PFSK-1 (cell line): Measurements from ENCODE around the gene CACNG4.

ENCODE experiments used
- POLR2AphosphoS5 ChIP-seq: IDR thresholded peaks from 2 replicates; pipeline ENCODE4 v1.6.1; 2012; ENCODE audit warnings: low read depth, mild to moderate bottlenecking, control low read depth, low read length, moderate library complexity
- SIN3A ChIP-seq: IDR thresholded peaks from 2 replicates; pipeline ENCODE4 v1.6.1; 2012; ENCODE audit warnings: mild to moderate bottlenecking, low read length, moderate library complexity, borderline replicate concordance; ENCODE audit not compliant: insufficient read depth
- TAF1 ChIP-seq: IDR thresholded peaks from 2 replicates; pipeline ENCODE4 v1.6.1; 2012; ENCODE audit warnings: low read length, control low read depth, borderline replicate concordance; ENCODE audit not compliant: insufficient read depth
- TF ChIP-seq, protein P1 (sequence below), 2 experiments: IDR thresholded peaks; 2 replicates each; pipeline versions ENCODE4 v1.6.1 to v1.8.0; 2011 to 2012; ENCODE audit warnings: low read depth in 2 of 2, low read length in 2 of 2, control low read depth in 1 of 2, inconsistent platforms in 1 of 2, mild to moderate bottlenecking in 1 of 2, moderate library complexity in 1 of 2; ENCODE audit not compliant: insufficient read depth in 1 of 2

- TF ChIP-seq POLR2AphosphoS5: no peak
- TF ChIP-seq, protein P1, sequence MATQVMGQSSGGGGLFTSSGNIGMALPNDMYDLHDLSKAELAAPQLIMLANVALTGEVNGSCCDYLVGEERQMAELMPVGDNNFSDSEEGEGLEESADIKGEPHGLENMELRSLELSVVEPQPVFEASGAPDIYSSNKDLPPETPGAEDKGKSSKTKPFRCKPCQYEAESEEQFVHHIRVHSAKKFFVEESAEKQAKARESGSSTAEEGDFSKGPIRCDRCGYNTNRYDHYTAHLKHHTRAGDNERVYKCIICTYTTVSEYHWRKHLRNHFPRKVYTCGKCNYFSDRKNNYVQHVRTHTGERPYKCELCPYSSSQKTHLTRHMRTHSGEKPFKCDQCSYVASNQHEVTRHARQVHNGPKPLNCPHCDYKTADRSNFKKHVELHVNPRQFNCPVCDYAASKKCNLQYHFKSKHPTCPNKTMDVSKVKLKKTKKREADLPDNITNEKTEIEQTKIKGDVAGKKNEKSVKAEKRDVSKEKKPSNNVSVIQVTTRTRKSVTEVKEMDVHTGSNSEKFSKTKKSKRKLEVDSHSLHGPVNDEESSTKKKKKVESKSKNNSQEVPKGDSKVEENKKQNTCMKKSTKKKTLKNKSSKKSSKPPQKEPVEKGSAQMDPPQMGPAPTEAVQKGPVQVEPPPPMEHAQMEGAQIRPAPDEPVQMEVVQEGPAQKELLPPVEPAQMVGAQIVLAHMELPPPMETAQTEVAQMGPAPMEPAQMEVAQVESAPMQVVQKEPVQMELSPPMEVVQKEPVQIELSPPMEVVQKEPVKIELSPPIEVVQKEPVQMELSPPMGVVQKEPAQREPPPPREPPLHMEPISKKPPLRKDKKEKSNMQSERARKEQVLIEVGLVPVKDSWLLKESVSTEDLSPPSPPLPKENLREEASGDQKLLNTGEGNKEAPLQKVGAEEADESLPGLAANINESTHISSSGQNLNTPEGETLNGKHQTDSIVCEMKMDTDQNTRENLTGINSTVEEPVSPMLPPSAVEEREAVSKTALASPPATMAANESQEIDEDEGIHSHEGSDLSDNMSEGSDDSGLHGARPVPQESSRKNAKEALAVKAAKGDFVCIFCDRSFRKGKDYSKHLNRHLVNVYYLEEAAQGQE (IDR thresholded peaks at IDR 0.05; ENCODE audit: insufficient read depth in 1 of 2, low read depth in 2 of 2, low read length in 2 of 2): no peak
- no peak for TF ChIP-seq TAF1
- no peak for TF ChIP-seq SIN3A
These were observed 87.3 kb downstream of the CACNG4 start for GRCh38 chr17:67051837-67052236.
